WERI-Rb-1 (cell line): ENCODE results near the gene JADE1.
A peak's percentile ranks its signal among the peaks of the same experiment; 100 is the strongest.

Experiments
- DNase-seq: peaks from one replicate; pipeline ENCODE4 v3.0.0-alpha.2; 2020
- H3K27ac ChIP-seq: fragments of 250-450 bp; sonication (Bioruptor Pico); 2 replicates; pipeline ENCODE4 v1.5.1; 2020; ENCODE audit warnings: mild to moderate bottlenecking, moderate library complexity
- H3K27me3 ChIP-seq: fragments of 250-450 bp; sonication (Bioruptor Pico); 2 replicates; pipeline ENCODE4 v1.5.1; 2021; ENCODE audit warnings: mild to moderate bottlenecking, low read depth, moderate library complexity; ENCODE audit not compliant: insufficient read depth, severe bottlenecking
- H3K36me3 ChIP-seq: fragments of 250-450 bp; sonication (Bioruptor Pico); 2 replicates; pipeline ENCODE4 v1.5.1; 2020; ENCODE audit warnings: mild to moderate bottlenecking, moderate library complexity
- H3K4me3 ChIP-seq: 2 replicates; pipeline ENCODE4 v1.5.1; 2011; ENCODE audit warnings: low read depth, mild to moderate bottlenecking, control low read depth, low read length
- H3K9me3 ChIP-seq: fragments of 250-450 bp; sonication (Bioruptor Pico); 2 replicates; pipeline ENCODE4 v1.5.1; 2021; ENCODE audit warnings: mild to moderate bottlenecking, moderate library complexity; ENCODE audit not compliant: severe bottlenecking
- TF ChIP-seq, protein P1 (sequence below): IDR thresholded peaks from 2 replicates; pipeline ENCODE4 v1.5.1; 2011; ENCODE audit warnings: low read depth, mild to moderate bottlenecking, control low read depth, inconsistent platforms, low read length

JADE1 gene

DNA sequence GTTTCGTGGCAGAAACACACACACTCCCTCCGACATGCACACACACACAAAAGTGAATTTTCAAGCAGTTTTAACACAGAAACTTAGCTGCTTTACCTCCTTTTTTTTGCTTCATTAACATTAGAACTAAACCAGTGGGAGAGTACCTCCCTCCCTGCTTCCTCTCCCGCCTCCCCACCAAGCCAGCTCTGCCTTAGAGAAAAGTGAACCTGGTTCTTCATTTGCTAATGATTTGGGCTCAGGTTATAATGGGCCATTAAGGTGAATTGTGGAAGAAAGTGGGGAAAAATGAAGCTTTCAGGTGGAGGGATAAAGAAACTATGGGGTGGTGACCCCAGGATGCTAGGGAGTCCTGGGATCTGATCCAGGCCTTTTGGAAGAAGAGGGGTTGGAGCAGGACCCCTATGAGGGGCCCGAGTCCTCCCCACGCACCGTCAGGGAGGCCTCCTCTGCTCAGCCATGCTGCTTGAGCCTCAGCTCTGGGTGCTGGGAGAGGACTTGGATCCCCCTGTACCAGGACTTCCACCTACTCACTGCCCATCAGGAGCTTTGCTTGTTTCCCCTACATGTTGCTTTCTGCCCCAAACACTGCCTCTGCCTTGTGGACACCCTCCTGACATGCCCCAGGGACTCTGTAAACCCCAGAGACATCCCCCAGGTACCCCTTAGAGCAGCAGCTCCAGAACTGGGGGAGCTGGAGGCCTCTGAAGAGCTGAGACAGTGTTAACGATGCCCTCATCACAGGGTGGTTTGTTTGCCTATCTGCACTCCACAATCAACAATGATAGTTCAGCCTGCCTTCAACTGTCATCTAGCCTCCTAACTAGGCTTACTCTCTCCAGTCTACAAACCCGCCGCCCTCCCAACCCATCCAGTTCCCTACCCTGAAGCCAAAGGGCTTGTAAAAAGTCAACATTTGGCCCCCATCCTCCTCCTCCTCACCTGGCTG, 6.5 kb upstream of the JADE1 start:
- TF ChIP-seq, protein P1, sequence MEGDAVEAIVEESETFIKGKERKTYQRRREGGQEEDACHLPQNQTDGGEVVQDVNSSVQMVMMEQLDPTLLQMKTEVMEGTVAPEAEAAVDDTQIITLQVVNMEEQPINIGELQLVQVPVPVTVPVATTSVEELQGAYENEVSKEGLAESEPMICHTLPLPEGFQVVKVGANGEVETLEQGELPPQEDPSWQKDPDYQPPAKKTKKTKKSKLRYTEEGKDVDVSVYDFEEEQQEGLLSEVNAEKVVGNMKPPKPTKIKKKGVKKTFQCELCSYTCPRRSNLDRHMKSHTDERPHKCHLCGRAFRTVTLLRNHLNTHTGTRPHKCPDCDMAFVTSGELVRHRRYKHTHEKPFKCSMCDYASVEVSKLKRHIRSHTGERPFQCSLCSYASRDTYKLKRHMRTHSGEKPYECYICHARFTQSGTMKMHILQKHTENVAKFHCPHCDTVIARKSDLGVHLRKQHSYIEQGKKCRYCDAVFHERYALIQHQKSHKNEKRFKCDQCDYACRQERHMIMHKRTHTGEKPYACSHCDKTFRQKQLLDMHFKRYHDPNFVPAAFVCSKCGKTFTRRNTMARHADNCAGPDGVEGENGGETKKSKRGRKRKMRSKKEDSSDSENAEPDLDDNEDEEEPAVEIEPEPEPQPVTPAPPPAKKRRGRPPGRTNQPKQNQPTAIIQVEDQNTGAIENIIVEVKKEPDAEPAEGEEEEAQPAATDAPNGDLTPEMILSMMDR, result no peak

DNA sequence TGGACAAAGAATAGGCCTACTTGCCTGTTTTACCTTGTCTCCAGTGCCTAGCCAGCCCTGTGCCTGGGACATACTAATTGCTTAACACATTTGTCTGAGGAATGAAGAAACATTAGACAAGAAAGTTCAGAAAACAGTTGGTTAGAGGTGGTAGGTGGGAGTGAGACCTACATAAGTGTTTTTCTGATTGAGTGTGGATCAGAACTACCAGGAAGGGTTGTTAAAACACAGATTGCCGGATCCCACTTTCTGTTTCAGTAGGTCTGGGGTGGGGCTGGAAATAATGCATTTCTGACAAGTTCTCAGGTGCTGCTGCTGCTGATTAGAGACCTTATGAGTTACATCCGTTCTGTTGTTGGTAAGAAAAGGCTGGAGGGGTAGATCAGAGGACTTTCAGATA, 5.7 kb upstream of the JADE1 start:
- no peak for DNase-seq
- no peak overlapping the region for H3K27ac ChIP-seq
- TF ChIP-seq, protein P1, result no peak
- H3K36me3 ChIP-seq, result no peaks in the 10 kb centered on the region
- no peaks in the 10 kb centered on the region for H3K27me3 ChIP-seq
- H3K9me3 ChIP-seq, result no peaks in the 10 kb centered on the region
- H3K4me3 ChIP-seq, result no peak overlapping the region

More for the DNA sequence above, 6.5 kb upstream of the JADE1 start:
- no peak overlapping the region for H3K27ac ChIP-seq
- H3K4me3 ChIP-seq, result no peak overlapping the region
- no peaks in the 10 kb centered on the region for H3K27me3 ChIP-seq
- no peaks in the 10 kb centered on the region for H3K9me3 ChIP-seq
- DNase-seq, result no peak
- no peaks in the 10 kb centered on the region for H3K36me3 ChIP-seq

DNA sequence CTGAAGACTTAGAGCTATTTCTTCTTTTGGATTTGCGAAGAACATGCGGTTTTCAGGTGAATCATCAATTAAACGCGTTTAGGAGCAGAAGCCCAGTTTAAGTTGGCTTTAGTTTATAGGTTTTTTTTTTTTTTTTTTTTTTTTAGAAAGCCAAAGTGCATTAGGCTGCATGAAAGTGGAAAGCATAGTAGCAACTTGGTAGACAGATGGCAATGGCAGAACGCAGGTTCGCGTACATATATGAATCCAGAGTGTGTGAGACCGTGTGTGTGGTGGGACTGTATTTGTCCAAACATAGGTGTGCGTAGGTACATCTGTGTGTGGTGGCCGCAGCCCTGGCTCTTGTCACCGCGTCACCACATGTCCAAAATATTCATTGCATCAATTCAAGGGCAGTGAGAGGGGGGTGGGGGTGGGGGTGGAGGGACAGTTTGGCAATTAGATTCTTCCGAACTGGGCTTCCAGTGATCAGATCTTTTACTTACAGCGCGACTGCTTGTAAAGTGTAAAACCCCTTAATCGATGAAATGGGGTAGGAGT, 901 bp downstream of the JADE1 start:
- Histone ChIP-seq H3K9me3 (no peaks in the 10 kb centered on the region), H3K27me3 (no peaks in the 10 kb centered on the region), H3K36me3 (no peaks in the 10 kb centered on the region), H3K27ac (peak overlapping the region; percentile 97), H3K4me3 (peak overlapping the region; percentile 96)
- TF ChIP-seq, protein P1, result no peak
- DNase-seq, result peak; percentile 34

DNA sequence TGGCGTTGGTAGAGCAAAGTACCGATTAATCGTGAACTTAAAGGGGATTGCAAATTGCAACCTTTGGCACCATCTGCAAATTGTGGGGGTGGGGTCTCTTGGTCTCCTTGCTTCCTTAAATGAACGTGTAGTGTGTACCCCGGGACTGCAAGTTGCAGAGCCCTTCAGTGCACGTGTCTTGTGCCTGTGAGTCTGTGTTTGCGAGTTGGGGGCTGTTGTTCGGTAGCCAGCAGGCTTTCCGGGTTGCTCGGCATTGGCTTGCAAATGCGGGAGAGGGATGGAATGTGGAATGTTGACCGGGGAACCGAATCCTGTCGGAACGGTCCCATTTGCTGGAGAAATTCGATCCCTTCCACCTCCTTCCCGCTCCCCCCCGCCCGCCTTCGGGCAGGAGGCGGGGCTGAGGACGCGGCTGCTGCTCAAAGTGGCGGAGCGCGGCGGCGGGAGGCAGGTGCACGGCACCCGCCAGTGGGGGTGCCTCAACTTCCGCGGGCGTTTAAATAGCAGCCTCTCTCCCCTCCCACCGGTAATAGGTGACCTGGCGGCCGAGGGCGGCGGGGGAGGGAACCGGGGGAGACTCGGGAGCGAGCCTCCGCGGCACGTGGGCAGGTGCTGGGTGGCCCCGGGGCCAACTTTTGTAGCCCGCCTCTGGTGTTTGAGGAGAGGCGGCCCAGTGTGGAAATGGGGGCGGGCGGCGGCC, 1.5 kb downstream of the JADE1 start:
- Histone ChIP-seq H3K9me3 (no peaks in the 10 kb centered on the region), H3K27ac (peak overlapping the region; percentile 97), H3K36me3 (no peaks in the 10 kb centered on the region; the same call in 1 of the 2 replicates), H3K27me3 (no peaks in the 10 kb centered on the region), H3K4me3 (peak overlapping the region; percentile 96)
- DNase-seq, result peak; percentile 92
- TF ChIP-seq, protein P1, result no peak

DNA sequence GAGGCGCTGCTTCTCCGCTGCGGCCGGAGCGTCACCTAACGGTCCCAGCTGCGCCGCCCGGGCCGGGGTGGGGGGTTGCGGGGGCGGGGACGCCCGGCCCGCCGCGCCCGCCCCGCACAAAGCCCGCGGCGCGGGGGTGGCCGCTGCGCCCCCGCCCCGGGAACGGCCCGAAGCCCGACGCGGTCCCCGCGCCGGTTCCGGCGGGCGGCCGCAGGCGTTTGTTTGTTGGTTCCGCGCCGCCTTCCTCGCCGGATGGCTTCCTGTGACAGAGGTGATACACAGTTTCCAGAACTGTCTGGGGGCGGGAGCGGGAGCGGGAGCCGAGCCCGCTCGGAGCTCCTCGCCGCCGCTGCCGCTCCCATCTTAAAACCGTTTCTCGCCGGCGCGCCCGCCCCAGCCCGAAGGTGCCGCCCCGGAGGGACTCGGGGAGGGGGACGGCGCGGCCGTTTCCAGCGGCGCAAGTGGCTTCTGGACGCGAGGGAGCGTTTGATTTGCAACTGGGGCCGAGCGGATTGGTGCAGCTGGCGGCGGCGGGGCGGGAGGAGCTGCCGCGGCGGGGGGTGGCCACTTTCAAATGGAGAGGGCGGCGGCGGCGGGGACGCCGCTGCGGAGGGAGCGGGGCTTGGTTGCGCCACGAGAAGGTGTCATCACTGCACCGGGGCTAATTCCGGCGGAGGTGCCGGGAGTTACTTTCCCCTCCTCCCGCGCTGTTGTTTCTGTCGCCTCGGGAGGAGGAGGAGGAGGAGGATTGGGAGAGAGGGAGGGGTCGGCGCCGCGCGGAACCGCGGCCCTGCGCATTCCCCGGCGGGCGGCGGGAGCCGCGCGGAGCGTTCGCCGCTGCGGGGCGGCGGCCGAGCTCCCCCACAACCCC, 2.3 kb downstream of the JADE1 start:
- Histone ChIP-seq H3K27me3 (no peaks in the 10 kb centered on the region), H3K4me3 (peak overlapping the region; percentile 96)
- TF ChIP-seq, protein P1, result no peak

More for the DNA sequence above, 2.3 kb downstream of the JADE1 start:
- H3K9me3 ChIP-seq, result no peaks in the 10 kb centered on the region
- peaks cover 5% of the 10 kb centered on the region; the same call in 1 of the 2 replicates for H3K36me3 ChIP-seq
- DNase-seq, result peak; percentile 97
- H3K27ac ChIP-seq, result peak overlapping the region; percentile 97
